OCI-LY1 (cell line): ENCODE results near the gene ATXN1L.

Experiments
- H2AFZ ChIP-seq: fragments of 200-600 bp; sonication (generic), shearing (Covaris generic); 2 replicates; pipeline ENCODE4 v1.6.0; 2014; ENCODE audit warnings: antibody characterized with exemption, mild to moderate bottlenecking, low read length
- H3F3A ChIP-seq: fragments of 200-600 bp; sonication (generic), shearing (Covaris generic); 2 replicates; pipeline ENCODE4 v1.6.0; 2014; ENCODE audit warnings: mild to moderate bottlenecking, antibody characterized with exemption, low read length, moderate library complexity; ENCODE audit not compliant: insufficient read depth
- H3K27ac ChIP-seq: fragments of 200-600 bp; sonication (generic); 2 replicates; pipeline ENCODE4 v1.5.1; 2014; ENCODE audit warnings: low read length, mixed run types, mild to moderate bottlenecking, low read depth; ENCODE audit not compliant: poor library complexity, severe bottlenecking
- H3K27me3 ChIP-seq: fragments of 200-600 bp; sonication (generic); 2 replicates; pipeline ENCODE4 v1.6.0; 2014; ENCODE audit warnings: antibody characterized with exemption, mild to moderate bottlenecking, low read length, moderate library complexity; ENCODE audit not compliant: insufficient read depth
- H3K36me3 ChIP-seq: fragments of 200-600 bp; sonication (generic); 2 replicates; pipeline ENCODE4 v1.6.1; 2014; ENCODE audit warnings: mild to moderate bottlenecking, antibody characterized with exemption, low read length, moderate library complexity, mixed read lengths; ENCODE audit not compliant: insufficient read depth
- H3K4me1 ChIP-seq: fragments of 200-600 bp; sonication (generic); 2 replicates; pipeline ENCODE4 v1.5.1; 2014; ENCODE audit warnings: mild to moderate bottlenecking, low read length, moderate library complexity; ENCODE audit not compliant: insufficient read depth, severe bottlenecking
- H3K4me2 ChIP-seq: fragments of 200-600 bp; sonication (generic), shearing (Covaris generic); 2 replicates; pipeline ENCODE4 v1.6.1; 2014; ENCODE audit warnings: low read length
- H3K4me3 ChIP-seq: fragments of 200-600 bp; sonication (generic); 2 replicates; pipeline ENCODE4 v1.5.1; 2014; ENCODE audit warnings: low read length, low read depth, mild to moderate bottlenecking, mixed read lengths; ENCODE audit not compliant: poor library complexity, severe bottlenecking
- H3K79me2 ChIP-seq: fragments of 200-600 bp; shearing (Covaris generic); 2 replicates; pipeline ENCODE4 v1.6.1; 2016; ENCODE audit warnings: mixed run types, low read length, mixed read lengths; ENCODE audit not compliant: insufficient read depth
- H3K9ac ChIP-seq: fragments of 200-600 bp; sonication (generic), shearing (Covaris generic); 2 replicates; pipeline ENCODE4 v1.6.1; 2014; ENCODE audit warnings: mild to moderate bottlenecking, low read length, mixed read lengths
- H3K9me2 ChIP-seq: fragments of 200-600 bp; sonication (generic), shearing (Covaris generic); 2 replicates; pipeline ENCODE4 v1.6.1; 2014; ENCODE audit warnings: low read depth, mild to moderate bottlenecking, low read length, mixed read lengths
- H3K9me3 ChIP-seq: fragments of 200-600 bp; shearing (Covaris generic); 2 replicates; pipeline ENCODE4 v1.6.1; 2014; ENCODE audit warnings: low read length, mixed read lengths
- H4K20me1 ChIP-seq: fragments of 200-600 bp; sonication (generic), shearing (Covaris generic); 2 replicates; pipeline ENCODE4 v1.6.0; 2016; ENCODE audit warnings: mild to moderate bottlenecking, low read length; ENCODE audit not compliant: insufficient read depth
- EZH2 ChIP-seq: fragments of 200-600 bp; sonication (generic), shearing (Covaris generic); IDR thresholded peaks from 2 replicates; pipeline ENCODE4 v1.8.0; 2017; ENCODE audit warnings: borderline replicate concordance, mixed run types, mild to moderate bottlenecking, antibody characterized with exemption, low read length, moderate library complexity, mixed read lengths
- TF ChIP-seq, protein P1 (sequence below): fragments of 200-600 bp; sonication (generic), shearing (Covaris generic); IDR thresholded peaks from 2 replicates; pipeline ENCODE4 v1.5.1; 2017; ENCODE audit warnings: mild to moderate bottlenecking, antibody characterized with exemption, low read length, moderate library complexity, mixed read lengths

The ATXN1L gene

DNA sequence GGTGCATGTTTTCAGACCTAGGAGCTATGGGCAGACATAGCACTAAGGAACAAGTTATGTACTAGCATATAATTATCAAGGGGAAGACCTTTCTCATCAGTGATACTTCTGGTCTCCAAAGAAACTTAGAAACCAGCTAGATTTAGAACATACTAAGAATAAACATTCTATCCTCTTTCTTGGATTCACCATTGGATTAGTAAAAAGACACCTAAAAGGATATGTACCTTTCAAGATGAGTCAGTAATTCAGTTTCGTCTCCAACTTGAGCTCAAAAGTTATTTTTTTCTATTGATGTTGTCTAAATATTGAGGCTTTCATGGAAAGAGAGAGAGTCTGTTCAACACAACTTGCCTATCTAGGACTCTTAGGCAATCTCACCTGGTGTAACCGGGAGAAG lies 25.0 kb downstream of the ATXN1L start:
- no peak overlapping the region for H3K4me2 ChIP-seq
- peaks cover 7% of the 10 kb centered on the region for H3K36me3 ChIP-seq
- no peaks in the 10 kb centered on the region for H3F3A ChIP-seq
- H3K9me3 ChIP-seq = no peaks in the 10 kb centered on the region
- H3K27me3 ChIP-seq = no peaks in the 10 kb centered on the region
- H3K4me1 ChIP-seq = no peaks in the 10 kb centered on the region
- no peak overlapping the region for H3K4me3 ChIP-seq
- no peak overlapping the region for H3K27ac ChIP-seq
- no peaks in the 10 kb centered on the region for H3K9me2 ChIP-seq
- no peak overlapping the region for H2AFZ ChIP-seq
- no peaks in the 10 kb centered on the region for H3K79me2 ChIP-seq
- no peak overlapping the region for H3K9ac ChIP-seq
- no peak for TF ChIP-seq EZH2
- TF ChIP-seq, protein P1, sequence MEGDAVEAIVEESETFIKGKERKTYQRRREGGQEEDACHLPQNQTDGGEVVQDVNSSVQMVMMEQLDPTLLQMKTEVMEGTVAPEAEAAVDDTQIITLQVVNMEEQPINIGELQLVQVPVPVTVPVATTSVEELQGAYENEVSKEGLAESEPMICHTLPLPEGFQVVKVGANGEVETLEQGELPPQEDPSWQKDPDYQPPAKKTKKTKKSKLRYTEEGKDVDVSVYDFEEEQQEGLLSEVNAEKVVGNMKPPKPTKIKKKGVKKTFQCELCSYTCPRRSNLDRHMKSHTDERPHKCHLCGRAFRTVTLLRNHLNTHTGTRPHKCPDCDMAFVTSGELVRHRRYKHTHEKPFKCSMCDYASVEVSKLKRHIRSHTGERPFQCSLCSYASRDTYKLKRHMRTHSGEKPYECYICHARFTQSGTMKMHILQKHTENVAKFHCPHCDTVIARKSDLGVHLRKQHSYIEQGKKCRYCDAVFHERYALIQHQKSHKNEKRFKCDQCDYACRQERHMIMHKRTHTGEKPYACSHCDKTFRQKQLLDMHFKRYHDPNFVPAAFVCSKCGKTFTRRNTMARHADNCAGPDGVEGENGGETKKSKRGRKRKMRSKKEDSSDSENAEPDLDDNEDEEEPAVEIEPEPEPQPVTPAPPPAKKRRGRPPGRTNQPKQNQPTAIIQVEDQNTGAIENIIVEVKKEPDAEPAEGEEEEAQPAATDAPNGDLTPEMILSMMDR = no peak
- H4K20me1 ChIP-seq = no peaks in the 10 kb centered on the region

- Histone ChIP-seq H3K27ac (no peak overlapping the region), H3K4me2 (no peak overlapping the region), H3K4me1 (no peaks in the 10 kb centered on the region), H3F3A (no peaks in the 10 kb centered on the region), H3K9ac (no peak overlapping the region), H3K9me2 (no peaks in the 10 kb centered on the region), H3K79me2 (no peaks in the 10 kb centered on the region), H3K36me3 (0 out of 2 replicates have a peak, but pooled peaks cover under 1% of the 10 kb centered on the region), H3K4me3 (no peak overlapping the region), H2AFZ (no peak overlapping the region), H4K20me1 (no peaks in the 10 kb centered on the region), H3K9me3 (no peaks in the 10 kb centered on the region), H3K27me3 (no peaks in the 10 kb centered on the region)
- no peak for TF ChIP-seq EZH2
- TF ChIP-seq, protein P1 = no peak
Observed at GRCh38 chr16:71873199-71873598, 27.4 kb downstream of the ATXN1L start.

DNA sequence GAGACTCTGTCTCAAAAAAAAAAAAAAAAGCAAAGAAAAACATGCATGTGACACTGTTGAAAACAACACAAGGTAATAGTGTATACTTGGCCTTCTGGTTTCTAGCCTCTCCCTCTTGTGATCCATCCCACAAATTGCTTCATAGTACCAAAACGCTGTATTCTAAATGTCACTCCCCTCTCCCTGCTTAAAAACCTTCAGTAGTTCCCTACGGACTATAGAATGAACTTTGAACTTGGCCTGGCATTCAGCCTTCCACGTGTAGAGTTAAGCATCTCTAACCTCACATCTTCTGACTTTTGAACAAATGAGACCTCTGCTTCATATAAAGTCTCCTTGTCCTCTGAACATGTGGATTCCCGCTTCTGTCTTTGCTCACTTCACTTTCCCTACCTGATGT lies 33.1 kb downstream of the ATXN1L start:
- no peaks in the 10 kb centered on the region for H3K9me3 ChIP-seq
- no peaks in the 10 kb centered on the region for H3K27me3 ChIP-seq
- H3K79me2 ChIP-seq = no peaks in the 10 kb centered on the region
- peaks cover 27% of the 10 kb centered on the region for H3K4me1 ChIP-seq
- H3K4me2 ChIP-seq = no peak overlapping the region
- no peaks in the 10 kb centered on the region for H3K9me2 ChIP-seq
- peaks cover 25% of the 10 kb centered on the region; the same call in 1 of the 2 replicates for H3K36me3 ChIP-seq
- H3K27ac ChIP-seq = no peak overlapping the region
- no peaks in the 10 kb centered on the region for H4K20me1 ChIP-seq
- no peak overlapping the region for H2AFZ ChIP-seq
- H3K9ac ChIP-seq = no peak overlapping the region
- H3K4me3 ChIP-seq = no peak overlapping the region
- no peaks in the 10 kb centered on the region for H3F3A ChIP-seq
- TF ChIP-seq, protein P1 = no peak
- TF ChIP-seq EZH2 = no peak
